Heart right ventricle (tissue), 16 donors: ENCODE data around the gene MAP7. TPM values are rescaled to one million over a fixed set of nuclear protein-coding genes. Genes with fewer than 3 reads are reported as not detected.

ENCODE experiments used
- ATAC-seq, 8 donors: fragments of 200-7000 bp; cut with Tn5 transposase; one replicate each; pipeline ENCODE4 v1.9.1; 2020; ENCODE audit warnings: mild to moderate bottlenecking in 8 of 8, moderate library complexity in 8 of 8, moderate number of reproducible peaks in 1 of 8
- DNase-seq, 2 donors: peaks; one replicate each; pipeline ENCODE4 v3.0.0-alpha.2; 2020
- H3K27ac ChIP-seq, 10 donors: fragments of 200-600 bp; sonication (generic) in 2 of 10; one replicate each; pipeline versions ENCODE4 v1.5.0 to v1.8.0; 2020 to 2022; ENCODE audit warnings: mild to moderate bottlenecking in 3 of 10
- H3K27me3 ChIP-seq, 7 donors: fragments of 200-600 bp; one replicate each; pipeline ENCODE4 v1.8.0; 2021 to 2022; ENCODE audit warnings: mild to moderate bottlenecking in 2 of 7
- H3K36me3 ChIP-seq, 9 donors: fragments of 200-600 bp; sonication (generic) in 1 of 9; one replicate each; pipeline versions ENCODE4 v1.5.0 to v1.8.0; 2020 to 2022; ENCODE audit warnings: mild to moderate bottlenecking in 2 of 9
- H3K4me1 ChIP-seq, 9 donors: fragments of 200-600 bp; sonication (generic) in 1 of 9; one replicate each; pipeline versions ENCODE4 v1.5.0 to v1.8.0; 2020 to 2022; ENCODE audit warnings: mild to moderate bottlenecking in 4 of 9
- H3K4me3 ChIP-seq, 10 donors: fragments of 200-600 bp; sonication (generic) in 2 of 10; one replicate each; pipeline versions ENCODE4 v1.5.0 to v1.8.0; 2020 to 2022; ENCODE audit warnings: mild to moderate bottlenecking in 7 of 10, moderate library complexity in 2 of 10
- H3K9me3 ChIP-seq, 11 donors: fragments of 200-600 bp in 10 of 11; sonication (generic) in 2 of 11; one replicate each; pipeline versions ENCODE4 v1.5.0 to v1.8.0; 2013 to 2022; ENCODE audit warnings: mild to moderate bottlenecking in 2 of 11, control low read depth in 1 of 11, moderate library complexity in 1 of 11
- WGBS, 2 donors: extraction: QIAGEN DNeasy Blood & Tissue Kit; methylation state at CpG; one replicate each; pipeline ENCODE4 v1.1.7; 2013; ENCODE audit warnings: inconsistent platforms in 1 of 2; 5-methylcytosine and 5-hydroxymethylcytosine counted together
- intact Hi-C, 10 donors: fragments of 100-400 bp; cut with DNase I; formaldehyde crosslinking; loops; one replicate each; pipeline versions ENCODE4 v1.11.1 to v1.14.2; 2022
- polyA plus RNA-seq, 2 donors: library from polyadenylated mRNA; stranded (reverse); fragments of 200-250 nt; gene quantifications; one replicate each; pipeline ENCODE4 v1.2.3, GENCODE V29; 2013
- total RNA-seq, 10 donors: library from RNA; stranded (reverse); fragmentation: NEBNext Ultra II Directional in 3 of 10; extraction: Animal tissue kit (Norgen Biotek cat#: 25700) in 3 of 10; gene quantifications; one replicate each; pipeline versions ENCODE4 v1.2.1 to v1.2.4, GENCODE V29; 2021 to 2023
- TF ChIP-seq, protein P1 (sequence below), 9 donors: fragments of 200-600 bp; sonication (generic) in 2 of 9; IDR thresholded peaks; one replicate each; pipeline versions ENCODE4 v1.5.0 to v1.8.0; 2021 to 2022; ENCODE audit warnings: antibody characterized with exemption in 9 of 9, mild to moderate bottlenecking in 5 of 9, moderate library complexity in 1 of 9
- donor health status: Arrhythmogenic right ventricular cardiomyopathy.
- donor health status: ischemic (EF 13 %, LVEDD 7.1; RV severe dilation, severe dysfunction).
- donor health status: healthy with polysubstance abuse.
- donor health status: DM: no; HTN: yes; CAD: no.
- donor health status: DM: no; HTN: no; CAD: no.
- donor health status: ischemic (EF 25% LVEDD 6.9; RV normal size, moderate dysfunction).
- donor health status: ischemic (EF 25% LVEDD 5.7; RV mildly dilated, moderate dysfunction).
- donor health status: healthy.
- donor health status: DM: yes; HTN: yes; CAD: no.
- donor health status: Ischemic cardiomyopathy.
- donor health status: ischemic (EF 35%, LVEDD 5.7; RV mildly dilated, moderate dysfunction).
- donor health status: nonischemic (EF 11% LVEDD 7.7; RV severe dilation, severe dysfunction).
- donor health status: DM: yes; HTN: yes; CAD: no.
- donor health status: PGD.
- donor health status: ischemic (EF 29% LVEDD 5.4; RV normal size, mild dysfunction).
- donor health status: nonischemic (EF 23%, LVEDD 6.1; RV moderate dilation, normal function).

Gene MAP7
- total and polyA plus RNA-seq, 12 donors, result 0.48 to 4.1 (median 2.3) TPM

DNA sequence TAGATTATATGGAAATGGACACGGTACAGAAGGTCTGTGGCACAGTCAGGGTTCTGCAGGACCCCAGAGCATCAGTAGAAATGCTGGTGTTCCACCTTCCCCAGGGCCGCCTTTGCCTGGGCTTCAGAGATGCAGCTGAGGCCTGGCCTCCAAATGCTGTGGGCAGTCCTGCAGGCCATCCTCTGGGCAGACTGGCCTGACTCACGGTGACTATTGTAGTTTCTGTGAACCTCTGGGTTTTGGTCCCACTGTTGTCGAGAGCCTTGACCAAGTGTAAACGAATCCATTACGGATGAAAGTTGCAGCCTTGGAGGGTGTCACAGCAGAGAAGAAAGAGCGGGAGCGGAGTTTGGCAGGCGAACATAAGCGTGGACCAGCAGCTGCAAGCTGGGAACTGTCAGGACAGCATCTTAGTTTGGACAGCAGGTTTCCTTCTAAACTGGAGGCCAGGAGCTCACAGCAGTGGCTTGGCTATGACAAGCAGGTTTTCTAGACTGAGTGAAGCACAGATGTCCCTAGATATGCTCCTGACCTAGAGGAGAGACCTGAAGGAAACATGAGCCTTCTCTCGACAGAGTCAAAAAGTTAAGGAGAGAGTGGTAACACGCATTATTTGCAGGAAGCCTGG lies 214.4 kb downstream of the MAP7 start:
- peaks cover 0 to 5% (median 0%) of the 10 kb centered on the region in 9 donors for H3K4me1 ChIP-seq
- TF ChIP-seq, protein P1, sequence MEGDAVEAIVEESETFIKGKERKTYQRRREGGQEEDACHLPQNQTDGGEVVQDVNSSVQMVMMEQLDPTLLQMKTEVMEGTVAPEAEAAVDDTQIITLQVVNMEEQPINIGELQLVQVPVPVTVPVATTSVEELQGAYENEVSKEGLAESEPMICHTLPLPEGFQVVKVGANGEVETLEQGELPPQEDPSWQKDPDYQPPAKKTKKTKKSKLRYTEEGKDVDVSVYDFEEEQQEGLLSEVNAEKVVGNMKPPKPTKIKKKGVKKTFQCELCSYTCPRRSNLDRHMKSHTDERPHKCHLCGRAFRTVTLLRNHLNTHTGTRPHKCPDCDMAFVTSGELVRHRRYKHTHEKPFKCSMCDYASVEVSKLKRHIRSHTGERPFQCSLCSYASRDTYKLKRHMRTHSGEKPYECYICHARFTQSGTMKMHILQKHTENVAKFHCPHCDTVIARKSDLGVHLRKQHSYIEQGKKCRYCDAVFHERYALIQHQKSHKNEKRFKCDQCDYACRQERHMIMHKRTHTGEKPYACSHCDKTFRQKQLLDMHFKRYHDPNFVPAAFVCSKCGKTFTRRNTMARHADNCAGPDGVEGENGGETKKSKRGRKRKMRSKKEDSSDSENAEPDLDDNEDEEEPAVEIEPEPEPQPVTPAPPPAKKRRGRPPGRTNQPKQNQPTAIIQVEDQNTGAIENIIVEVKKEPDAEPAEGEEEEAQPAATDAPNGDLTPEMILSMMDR (IDR thresholded peaks at IDR 0.05), result no peak
- peaks cover 0 to 6% (median 0%) of the 10 kb centered on the region in 7 donors for H3K27me3 ChIP-seq
- DNase-seq (no peak), ATAC-seq (peak in 5 of 8 donors; percentile 30 to 50 (median 42))
- no peak overlapping the region for H3K4me3 ChIP-seq
- intact Hi-C loops, result no loop called here
- no peak overlapping the region for H3K27ac ChIP-seq
- no peaks in the 10 kb centered on the region for H3K9me3 ChIP-seq
- no peaks in the 10 kb centered on the region for H3K36me3 ChIP-seq
- WGBS, 2 donors, result 74 to 79% methylated on average over 12 of the region's 12 CpGs

DNA sequence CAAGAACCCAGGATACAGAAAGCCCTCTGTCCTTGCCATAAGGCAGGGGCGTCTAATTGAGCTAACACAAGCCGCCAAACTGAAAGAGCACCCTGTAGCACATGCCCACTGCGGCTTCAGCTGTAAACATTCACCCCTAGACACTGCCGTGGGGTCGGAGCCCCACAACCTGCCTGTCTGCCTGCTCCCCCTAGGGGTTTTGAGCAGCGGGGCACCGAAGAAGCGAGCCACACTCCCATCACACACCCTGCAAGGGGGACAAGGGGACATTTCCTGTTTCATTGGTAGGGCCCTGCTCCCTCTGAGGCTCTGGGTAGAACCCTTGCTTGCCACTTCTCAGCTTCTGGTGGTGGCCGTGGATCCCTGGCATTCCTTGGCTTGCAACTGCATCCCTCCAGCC lies 215.4 kb downstream of the MAP7 start:
- Histone ChIP-seq H3K27me3 (peaks cover 0 to 13% (median 0%) of the 10 kb centered on the region in 7 donors), H3K9me3 (no peaks in the 10 kb centered on the region), H3K4me3 (no peak overlapping the region), H3K27ac (no peak overlapping the region), H3K36me3 (no peaks in the 10 kb centered on the region), H3K4me1 (peaks cover 0 to 5% (median 0%) of the 10 kb centered on the region in 9 donors)
- ATAC-seq (peak in 1 of 8 donors; percentile 18), DNase-seq (no peak)
- TF ChIP-seq, protein P1 (IDR thresholded peaks at IDR 0.05), result no peak
- intact Hi-C loops, result no loop called here
- 74 to 76% methylated on average over 9 of the region's 9 CpGs for WGBS, 2 donors

DNA sequence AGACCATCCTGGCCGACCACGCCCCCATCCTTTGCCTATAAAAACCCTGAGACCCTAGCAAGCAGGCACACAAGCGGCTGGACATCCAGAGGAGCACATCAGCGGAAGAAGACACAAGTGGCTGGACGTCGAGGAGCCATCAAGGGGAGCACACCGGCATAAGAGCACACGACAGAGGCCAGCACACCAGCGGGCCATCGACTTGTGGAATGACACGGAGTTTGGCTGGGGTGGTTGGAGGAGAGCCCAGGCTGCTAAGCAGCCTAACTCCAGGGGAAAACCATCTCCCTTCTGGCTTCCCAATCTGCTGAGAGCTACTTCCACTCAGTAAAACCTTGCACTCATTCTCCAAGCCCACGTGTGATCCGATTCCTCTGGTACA lies 215.8 kb downstream of the MAP7 start:
- Histone ChIP-seq H3K4me3 (no peak overlapping the region), H3K9me3 (no peaks in the 10 kb centered on the region), H3K36me3 (no peaks in the 10 kb centered on the region), H3K4me1 (peaks cover 0 to 5% (median 0%) of the 10 kb centered on the region in 9 donors), H3K27me3 (peaks cover 0 to 13% (median 0%) of the 10 kb centered on the region in 7 donors), H3K27ac (no peak overlapping the region)
- WGBS, 2 donors, result 75 to 79% methylated on average over 13 of the region's 13 CpGs
- TF ChIP-seq, protein P1 (IDR thresholded peaks at IDR 0.05), result no peak
- peak in 4 of 8 donors; percentile 57 to 71 (median 57) for ATAC-seq
- intact Hi-C loops, result no loop called here
- DNase-seq, result peak in 1 of 2 donors; percentile 20

DNA sequence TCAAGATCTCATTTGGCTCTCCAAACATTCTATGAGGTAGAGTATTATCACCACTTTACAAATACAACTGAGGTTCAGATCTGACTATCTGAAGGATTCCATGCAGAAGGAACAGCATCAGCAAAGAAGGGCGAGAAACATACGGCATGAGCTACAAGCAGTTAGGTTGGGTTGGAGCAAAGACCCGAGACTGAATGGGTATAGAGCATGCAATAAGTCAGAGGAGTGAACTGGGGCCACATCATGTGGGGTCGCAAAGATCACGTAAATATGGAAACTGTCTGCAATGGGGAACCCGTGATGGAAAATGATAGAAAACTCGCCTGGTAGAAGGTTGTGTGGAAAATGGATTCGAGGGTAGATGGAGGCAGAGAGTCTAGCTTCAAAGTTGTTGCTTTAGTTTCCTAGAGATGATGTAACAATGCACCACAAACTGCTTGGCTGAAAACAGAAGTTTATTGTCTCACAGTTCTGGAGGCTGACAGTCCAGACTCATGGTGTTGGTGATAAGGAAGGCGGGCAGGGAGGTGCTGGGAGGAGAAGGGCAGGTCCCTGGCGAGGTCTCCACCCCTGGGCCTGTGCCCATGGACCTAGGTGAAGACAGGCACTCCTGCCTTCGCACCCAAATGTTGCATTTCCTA lies 216.3 kb downstream of the MAP7 start:
- 86 to 89% methylated on average over 11 of the region's 11 CpGs for WGBS, 2 donors
- no peaks in the 10 kb centered on the region for H3K9me3 ChIP-seq
- no peaks in the 10 kb centered on the region for H3K36me3 ChIP-seq
- H3K27ac ChIP-seq, result no peak overlapping the region
- peaks cover 0 to 5% (median 0%) of the 10 kb centered on the region in 9 donors for H3K4me1 ChIP-seq
- DNase-seq (no peak), ATAC-seq (peak in 1 of 8 donors; percentile 37)
- H3K27me3 ChIP-seq, result peaks cover 0 to 13% (median 0%) of the 10 kb centered on the region in 7 donors
- TF ChIP-seq, protein P1 (IDR thresholded peaks at IDR 0.05), result no peak
- H3K4me3 ChIP-seq, result no peak overlapping the region
- intact Hi-C loops, result no loop called here
